Thymus (tissue), 11 donors: Measurements from ENCODE around the gene RABGAP1L. TPM values are rescaled to one million over a fixed set of nuclear protein-coding genes. Genes with fewer than 3 reads are reported as not detected.

Source experiments
- DNase-seq, 9 donors: peaks; one replicate each; pipeline ENCODE4 v3.0.0-alpha.2; 2013; ENCODE audit warnings: low spot score in 9 of 9, low read depth in 6 of 9, missing footprints in 1 of 9
- H3K27ac ChIP-seq, 2 donors: one replicate each; pipeline ENCODE4 v1.5.1; 2013; ENCODE audit warnings: control low read depth in 1 of 2, low read depth in 1 of 2, low read length in 1 of 2, mild to moderate bottlenecking in 1 of 2, moderate library complexity in 1 of 2
- H3K27me3 ChIP-seq, 2 donors: one replicate each; pipeline ENCODE4 v1.5.1; 2013; ENCODE audit warnings: low read length in 1 of 2; ENCODE audit not compliant: control insufficient read depth in 2 of 2, insufficient read depth in 1 of 2
- H3K36me3 ChIP-seq, 2 donors: one replicate each; pipeline ENCODE4 v1.5.1; 2013; ENCODE audit warnings: low read length in 1 of 2, mild to moderate bottlenecking in 1 of 2, moderate library complexity in 1 of 2; ENCODE audit not compliant: control insufficient read depth in 2 of 2, insufficient read depth in 2 of 2
- H3K4me1 ChIP-seq, 2 donors: one replicate each; pipeline ENCODE4 v1.5.1; 2013; ENCODE audit warnings: low read length in 2 of 2; ENCODE audit not compliant: control insufficient read depth in 2 of 2, insufficient read depth in 2 of 2
- H3K4me3 ChIP-seq, 2 donors: one replicate each; pipeline ENCODE4 v1.5.1; 2013; ENCODE audit warnings: low read length in 2 of 2, control low read depth in 1 of 2, mild to moderate bottlenecking in 1 of 2
- H3K9me3 ChIP-seq, 2 donors: one replicate each; pipeline ENCODE4 v1.5.1; 2013; ENCODE audit warnings: low read length in 1 of 2, mild to moderate bottlenecking in 1 of 2; ENCODE audit not compliant: control insufficient read depth in 2 of 2, insufficient read depth in 1 of 2
- WGBS: extraction: QIAGEN DNeasy Blood & Tissue Kit; methylation state at CpG from one replicate; pipeline ENCODE4 v1.1.7; 2013; 5-methylcytosine and 5-hydroxymethylcytosine counted together
- polyA plus RNA-seq: library from polyadenylated mRNA; stranded (reverse); fragments of 200-250 nt; gene quantifications from one replicate; pipeline ENCODE4 v1.2.3, GENCODE V29; 2013
- total RNA-seq: library from RNA; stranded (reverse); fragments of 120-200 nt; gene quantifications from one replicate; pipeline ENCODE4 v1.2.4, GENCODE V29; 2013
- donor health status: healthy.

RABGAP1L gene
- total and polyA plus RNA-seq, 2 donors, result 30.6 to 37.4 TPM

- no peak for DNase-seq
- no peaks in the 10 kb centered on the region for H3K27me3 ChIP-seq
- no peaks in the 10 kb centered on the region for H3K9me3 ChIP-seq
- no peaks in the 10 kb centered on the region for H3K36me3 ChIP-seq
- no peaks in the 10 kb centered on the region for H3K4me1 ChIP-seq
- H3K27ac ChIP-seq, result no peak overlapping the region
- WGBS, result 94% methylated on average over 3 of the region's 3 CpGs
- no peak overlapping the region for H3K4me3 ChIP-seq
Observed at GRCh38 chr1:174366946-174367345, 207.6 kb downstream of the RABGAP1L start.

- no peak for DNase-seq
- Histone ChIP-seq H3K27ac (no peak overlapping the region), H3K4me1 (no peaks in the 10 kb centered on the region), H3K27me3 (no peaks in the 10 kb centered on the region), H3K4me3 (no peak overlapping the region), H3K36me3 (no peaks in the 10 kb centered on the region), H3K9me3 (no peaks in the 10 kb centered on the region)
- WGBS, result 97% methylated on average over 5 of the region's 5 CpGs
Observed at GRCh38 chr1:174367892-174368291, 208.6 kb downstream of the RABGAP1L start.

GRCh38 chr1:174376030-174376429 lies 216.7 kb downstream of the RABGAP1L start:
- Histone ChIP-seq H3K27ac (no peak overlapping the region), H3K9me3 (no peaks in the 10 kb centered on the region), H3K36me3 (no peaks in the 10 kb centered on the region), H3K4me3 (no peak overlapping the region), H3K4me1 (no peaks in the 10 kb centered on the region), H3K27me3 (no peaks in the 10 kb centered on the region)
- DNase-seq, result no peak
- 98% methylated on average over 2 of the region's 2 CpGs for WGBS

- H3K27ac ChIP-seq, result no peak overlapping the region
- no peaks in the 10 kb centered on the region for H3K9me3 ChIP-seq
- H3K36me3 ChIP-seq, result no peaks in the 10 kb centered on the region
- no peak overlapping the region for H3K4me3 ChIP-seq
- H3K27me3 ChIP-seq, result no peaks in the 10 kb centered on the region
- no peak for DNase-seq
- no peaks in the 10 kb centered on the region for H3K4me1 ChIP-seq
Observed at GRCh38 chr1:174391716-174392115, 232.4 kb downstream of the RABGAP1L start.

GRCh38 chr1:174393885-174394284 lies 234.6 kb downstream of the RABGAP1L start:
- Histone ChIP-seq H3K27me3 (no peaks in the 10 kb centered on the region), H3K9me3 (no peaks in the 10 kb centered on the region), H3K4me1 (no peaks in the 10 kb centered on the region), H3K4me3 (no peak overlapping the region), H3K27ac (no peak overlapping the region), H3K36me3 (no peaks in the 10 kb centered on the region)
- no peak for DNase-seq
- 98% methylated on average over 4 of the region's 4 CpGs for WGBS

- no peak for DNase-seq
- H3K4me3 ChIP-seq, result no peak overlapping the region
- H3K9me3 ChIP-seq, result no peaks in the 10 kb centered on the region
- WGBS, result 98% methylated on average over 1 of the region's 1 CpG
- H3K36me3 ChIP-seq, result no peaks in the 10 kb centered on the region
- no peaks in the 10 kb centered on the region for H3K27me3 ChIP-seq
- H3K27ac ChIP-seq, result no peak overlapping the region
- no peaks in the 10 kb centered on the region for H3K4me1 ChIP-seq
Observed at GRCh38 chr1:174397261-174397660, 237.9 kb downstream of the RABGAP1L start.

GRCh38 chr1:174398246-174398645 lies 238.9 kb downstream of the RABGAP1L start:
- WGBS, result 95% methylated on average over 4 of the region's 4 CpGs
- no peak for DNase-seq
- no peaks in the 10 kb centered on the region for H3K9me3 ChIP-seq
- no peaks in the 10 kb centered on the region for H3K36me3 ChIP-seq
- no peaks in the 10 kb centered on the region for H3K4me1 ChIP-seq
- no peak overlapping the region for H3K4me3 ChIP-seq
- no peak overlapping the region for H3K27ac ChIP-seq
- H3K27me3 ChIP-seq, result no peaks in the 10 kb centered on the region

- no peaks in the 10 kb centered on the region for H3K9me3 ChIP-seq
- H3K27ac ChIP-seq, result no peak overlapping the region
- H3K36me3 ChIP-seq, result no peaks in the 10 kb centered on the region
- WGBS, result 99% methylated on average over 1 of the region's 1 CpG
- H3K4me3 ChIP-seq, result no peak overlapping the region
- DNase-seq, result no peak
- no peaks in the 10 kb centered on the region for H3K27me3 ChIP-seq
- H3K4me1 ChIP-seq, result no peaks in the 10 kb centered on the region
Observed at GRCh38 chr1:174399211-174399610, 239.9 kb downstream of the RABGAP1L start.

GRCh38 chr1:174401075-174401474 lies 241.8 kb downstream of the RABGAP1L start:
- H3K4me1 ChIP-seq, result no peaks in the 10 kb centered on the region
- H3K4me3 ChIP-seq, result no peak overlapping the region

GRCh38 chr1:174405219-174405618 lies 245.9 kb downstream of the RABGAP1L start:
- H3K4me1 ChIP-seq, result no peaks in the 10 kb centered on the region
- H3K27ac ChIP-seq, result no peak overlapping the region
- H3K36me3 ChIP-seq, result no peaks in the 10 kb centered on the region
- DNase-seq, result no peak
- 99% methylated on average over 1 of the region's 1 CpG for WGBS
- no peaks in the 10 kb centered on the region for H3K9me3 ChIP-seq
- no peaks in the 10 kb centered on the region for H3K27me3 ChIP-seq
- H3K4me3 ChIP-seq, result no peak overlapping the region

More at GRCh38 chr1:174401075-174401474, 241.8 kb downstream of the RABGAP1L start:
- no peaks in the 10 kb centered on the region for H3K27me3 ChIP-seq
- WGBS, result 99% methylated on average over 4 of the region's 4 CpGs
- H3K9me3 ChIP-seq, result no peaks in the 10 kb centered on the region
- no peak for DNase-seq
- no peaks in the 10 kb centered on the region for H3K36me3 ChIP-seq
- no peak overlapping the region for H3K27ac ChIP-seq
